B cell (primary cell): ENCODE measurements around the gene CACNA1H. TPM values are rescaled to one million over a fixed set of nuclear protein-coding genes. Genes with fewer than 3 reads are reported as not detected.
A peak's percentile ranks its signal among the peaks of the same experiment; 100 is the strongest.

ENCODE experiments used
- ATAC-seq: fragments of 200-7000 bp; cut with Tn5 transposase; one replicate; pipeline ENCODE4 v1.10.0; 2021; ENCODE audit warnings: low read depth, mild to moderate bottlenecking, moderate number of reproducible peaks, moderate library complexity
- CTCF ChIA-PET: fragments of 350-600 bp; sonication (Branson Sonifier 250); formaldehyde crosslinking; loops from one replicate; lab custom pipeline; 2021; ENCODE audit warnings: antibody characterized with exemption, inconsistent platforms; lab: Charles Lee
- POLR2A ChIA-PET: fragments of 350-600 bp; sonication (Branson Sonifier 250); formaldehyde crosslinking; loops from one replicate; lab custom pipeline; 2021; ENCODE audit warnings: antibody characterized with exemption; lab: Charles Lee
- DNase-seq: peaks from one replicate; pipeline ENCODE4 v3.0.0; 2013
- H2AFZ ChIP-seq: 2 replicates; pipeline ENCODE4 v1.6.1; 2012; ENCODE audit warnings: mild to moderate bottlenecking, low read depth, low read length; ENCODE audit not compliant: insufficient read depth, poor library complexity, severe bottlenecking
- H3K27ac ChIP-seq, 2 donors: 1 replicate in 1 of 2; 2 replicates in 1 of 2; pipeline ENCODE4 v1.5.1; 2012 to 2013; ENCODE audit warnings: low read length in 2 of 2, mild to moderate bottlenecking in 2 of 2, moderate library complexity in 1 of 2
- H3K27me3 ChIP-seq, 4 experiments: fragments of 200-600 bp in 1 of 4; sonication (generic) in 1 of 4; replicated peaks in 1 of 4; 1 replicate in 2 of 4; 2 replicates in 2 of 4; pipeline versions ENCODE4 v1.6.1 to v1.7.0; 2013 to 2016; ENCODE audit warnings: low read length in 3 of 4, mild to moderate bottlenecking in 2 of 4, mixed read lengths in 1 of 4, moderate library complexity in 1 of 4; ENCODE audit not compliant: insufficient read depth in 4 of 4, control insufficient read depth in 3 of 4; ENCODE audit errors: control extremely low read depth in 1 of 4
- H3K36me3 ChIP-seq, 2 experiments: replicated peaks in 1 of 2; 1 replicate in 1 of 2; 2 replicates in 1 of 2; pipeline versions ENCODE4 v1.6.1 to v1.7.1; 2013; ENCODE audit warnings: low read length in 1 of 2; ENCODE audit not compliant: insufficient read depth in 2 of 2, control insufficient read depth in 1 of 2; ENCODE audit errors: control extremely low read depth in 1 of 2, extremely low read depth in 1 of 2
- H3K4me1 ChIP-seq, 2 donors: fragments of 200-600 bp in 1 of 2; sonication (generic) in 1 of 2; 1 replicate in 1 of 2; 2 replicates in 1 of 2; pipeline versions ENCODE4 v1.5.1 to v1.6.1; 2013 to 2017; ENCODE audit warnings: low read length in 2 of 2; ENCODE audit not compliant: control insufficient read depth in 2 of 2, insufficient read depth in 2 of 2
- H3K4me2 ChIP-seq: replicated peaks from 2 replicates; pipeline ENCODE3; 2012; ENCODE audit warnings: mild to moderate bottlenecking, low read depth, low read length; ENCODE audit not compliant: poor library complexity, severe bottlenecking
- H3K4me3 ChIP-seq, 5 experiments: fragments of 200-600 bp in 1 of 5; sonication (generic) in 1 of 5; 1 replicate in 3 of 5; 2 replicates in 2 of 5; pipeline versions ENCODE4 v1.5.1 to v1.7.0; 2011 to 2016; ENCODE audit warnings: low read length in 4 of 5, mild to moderate bottlenecking in 4 of 5, low read depth in 2 of 5, control low read depth in 1 of 5, moderate library complexity in 1 of 5; ENCODE audit not compliant: insufficient read depth in 1 of 5; ENCODE audit errors: control extremely low read depth in 1 of 5, extremely low read depth in 1 of 5
- H3K79me2 ChIP-seq: fragments of 200-600 bp; sonication (generic); one replicate; pipeline ENCODE4 v1.6.0; 2016; ENCODE audit warnings: low read length; ENCODE audit not compliant: control insufficient read depth, insufficient read depth
- H3K9ac ChIP-seq: fragments of 200-600 bp; sonication (generic); 2 replicates; pipeline ENCODE4 v1.6.1; 2017; ENCODE audit warnings: mild to moderate bottlenecking, low read length, moderate library complexity
- H3K9me3 ChIP-seq, 3 donors: one replicate each; pipeline versions ENCODE4 v1.6.1 to v1.7.1; 2013; ENCODE audit warnings: low read length in 2 of 3; ENCODE audit not compliant: control insufficient read depth in 2 of 3, insufficient read depth in 1 of 3; ENCODE audit errors: control extremely low read depth in 1 of 3
- H4K20me1 ChIP-seq: 2 replicates; pipeline ENCODE4 v1.6.0; 2012; ENCODE audit warnings: mild to moderate bottlenecking, low read length; ENCODE audit not compliant: insufficient read depth, control insufficient read depth, poor library complexity, severe bottlenecking
- H3K27ac Mint-ChIP-seq: one replicate; pipeline ENCODE4 v1.8.0; 2021; ENCODE audit warnings: mixed read lengths
- H3K27me3 Mint-ChIP-seq: one replicate; pipeline ENCODE4 v1.8.0; 2021; ENCODE audit warnings: mixed read lengths
- H3K4me1 Mint-ChIP-seq: one replicate; pipeline ENCODE4 v1.8.0; 2021; ENCODE audit warnings: mixed read lengths
- H3K4me3 Mint-ChIP-seq: one replicate; pipeline ENCODE4 v1.8.0; 2021; ENCODE audit warnings: mixed read lengths
- H3K9me3 Mint-ChIP-seq: one replicate; pipeline ENCODE4 v1.8.0; 2022; ENCODE audit warnings: mixed read lengths; ENCODE audit not compliant: insufficient read depth
- CTCF ChIP-seq: fragments of 200-600 bp; IDR thresholded peaks from one replicate; pipeline ENCODE4 v1.8.0; 2022; ENCODE audit warnings: antibody characterized with exemption, mild to moderate bottlenecking
- EZH2 ChIP-seq: IDR thresholded peaks from 2 replicates; pipeline ENCODE4 v1.6.1; 2012; ENCODE audit warnings: borderline replicate concordance, low read depth, mild to moderate bottlenecking, moderate library complexity, low read length; ENCODE audit not compliant: insufficient read depth, poor library complexity, severe bottlenecking
- WGBS: methylation state at CpG from one replicate; pipeline ENCODE4 v1.1.5; 2013; ENCODE audit warnings: missing lambda C conversion rate; ENCODE audit not compliant: insufficient coverage; 5-methylcytosine and 5-hydroxymethylcytosine counted together
- intact Hi-C: fragments of 100-400 bp; cut with micrococcal nuclease; formaldehyde crosslinking; loops from one replicate; pipeline ENCODE4 v1.10.0; 2022
- polyA plus RNA-seq: library from polyadenylated mRNA; depleted of rRNA; stranded (reverse); fragments of >200 nt; gene quantifications from 2 replicates; pipeline ENCODE4 v1.2.3, GENCODE V29; 2012
- total RNA-seq, 2 donors: library from RNA; stranded (reverse); fragments of 120-200 nt in 1 of 2; gene quantifications; 1 replicate in 1 of 2; 2 replicates in 1 of 2; pipeline versions ENCODE4 v1.2.3 to v1.2.4, GENCODE V29; 2013 to 2022

Gene CACNA1H
- total and polyA plus RNA-seq, 2 donors (not counting 1 experiment from before 2014, with no cell fraction given), result 0.05 to 0.10 TPM

GRCh38 chr16:1124795-1125194, 28.1 kb upstream of the CACNA1H start:
- H3K4me1 ChIP-seq, result peaks cover 0 to 6% of the 10 kb centered on the region in 2 donors
- CTCF ChIA-PET, result no interaction called here
- Mint-ChIP-seq H3K27me3 (no peaks in the 10 kb centered on the region), H3K27ac (peak overlapping the region; percentile 46), H3K4me1 (peaks cover 4% of the 10 kb centered on the region), H3K4me3 (no peak overlapping the region), H3K9me3 (no peaks in the 10 kb centered on the region)
- H2AFZ ChIP-seq, result no peak overlapping the region
- H3K9me3 ChIP-seq, result peaks cover 0 to 2% (median 0%) of the 10 kb centered on the region in 3 donors
- no peak overlapping the region for H3K4me2 ChIP-seq
- ATAC-seq (no peak), DNase-seq (no peak)
- POLR2A ChIA-PET, result no interaction called here
- H4K20me1 ChIP-seq, result no peaks in the 10 kb centered on the region
- intact Hi-C loops, result no loop called here
- H3K4me3 ChIP-seq, result no peak overlapping the region
- 86% methylated on average over 11 of the region's 11 CpGs for WGBS
- H3K9ac ChIP-seq, result no peak overlapping the region
- TF ChIP-seq CTCF (no peak), EZH2 (no peak)
- no peaks in the 10 kb centered on the region for H3K27me3 ChIP-seq
- no peaks in the 10 kb centered on the region for H3K79me2 ChIP-seq
- no peaks in the 10 kb centered on the region for H3K36me3 ChIP-seq
- H3K27ac ChIP-seq, result no peak overlapping the region

GRCh38 chr16:1125471-1125870, 27.4 kb upstream of the CACNA1H start:
- H3K4me1 Mint-ChIP-seq, result no peaks in the 10 kb centered on the region
- ChIA-PET POLR2A (no interaction called here), CTCF (no interaction called here)
- Histone ChIP-seq H3K9ac (no peak overlapping the region), H3K79me2 (no peaks in the 10 kb centered on the region), H3K4me1 (no peaks in the 10 kb centered on the region), H3K27me3 (no peaks in the 10 kb centered on the region), H3K36me3 (no peaks in the 10 kb centered on the region), H3K9me3 (peaks cover 0 to 5% (median 0%) of the 10 kb centered on the region in 3 donors), H3K4me3 (no peak overlapping the region), H3K27ac (no peak overlapping the region), H2AFZ (no peak overlapping the region), H3K4me2 (no peak overlapping the region), H4K20me1 (no peaks in the 10 kb centered on the region)
- H3K27me3 Mint-ChIP-seq, result no peaks in the 10 kb centered on the region
- no peak overlapping the region for H3K4me3 Mint-ChIP-seq
- no peaks in the 10 kb centered on the region for H3K9me3 Mint-ChIP-seq
- H3K27ac Mint-ChIP-seq, result no peak overlapping the region
- ATAC-seq, result no peak
- no peak for TF ChIP-seq EZH2
- no peak for TF ChIP-seq CTCF
- no peak for DNase-seq
- intact Hi-C loops, result no loop called here
- 36% methylated on average over 18 of the region's 18 CpGs for WGBS
